GM19099 (cell line): ENCODE data around the gene PRR15L.

ENCODE experiments used
- POLR2A ChIP-seq: IDR thresholded peaks from 3 replicates; pipeline ENCODE4 v1.6.1; 2011; ENCODE audit warnings: low read depth; ENCODE audit not compliant: insufficient read length; ENCODE audit errors: extremely low read depth

Gene PRR15L

GRCh38 chr17:47993031-47993564 lies 35.4 kb upstream of the PRR15L start:
- no peak for TF ChIP-seq POLR2A

GRCh38 chr17:47992216-47992615 lies 34.5 kb upstream of the PRR15L start:
- no peak for TF ChIP-seq POLR2A

GRCh38 chr17:47990962-47991731 lies 33.5 kb upstream of the PRR15L start:
- TF ChIP-seq POLR2A: no peak

GRCh38 chr17:47989700-47990099 lies 32.0 kb upstream of the PRR15L start:
- TF ChIP-seq POLR2A: no peak

GRCh38 chr17:47989159-47989558 lies 31.5 kb upstream of the PRR15L start:
- TF ChIP-seq POLR2A: no peak

GRCh38 chr17:47987240-47987835 lies 29.7 kb upstream of the PRR15L start:
- no peak for TF ChIP-seq POLR2A

- TF ChIP-seq POLR2A: no peak
Measured at GRCh38 chr17:47986520-47986919, 28.8 kb upstream of the PRR15L start.

- TF ChIP-seq POLR2A: no peak
Measured at GRCh38 chr17:47983492-47984223, 26.0 kb upstream of the PRR15L start.

GRCh38 chr17:47982645-47983390 lies 25.1 kb upstream of the PRR15L start:
- TF ChIP-seq POLR2A: no peak

GRCh38 chr17:47982091-47982617 lies 24.5 kb upstream of the PRR15L start:
- TF ChIP-seq POLR2A: no peak

- no peak for TF ChIP-seq POLR2A
Measured at GRCh38 chr17:47981462-47981861, 23.8 kb upstream of the PRR15L start.

GRCh38 chr17:47980541-47980940 lies 22.9 kb upstream of the PRR15L start:
- TF ChIP-seq POLR2A: no peak

- no peak for TF ChIP-seq POLR2A
Measured at GRCh38 chr17:47978324-47978723, 20.6 kb upstream of the PRR15L start.

GRCh38 chr17:47975823-47976205 lies 18.1 kb upstream of the PRR15L start:
- no peak for TF ChIP-seq POLR2A
